Activated effector memory CD4-positive, alpha-beta T cell treated with Interleukin-2 at 50 U/mL for 16 hours (primary cell): ENCODE results near the gene SAXO1.
"Not testable (repeated sequence)": the region's sequence is repeated elsewhere in the genome, so short reads cannot be mapped to it uniquely, and the experiment has no call there.

ENCODE experiments used
- DNase-seq: peaks from one replicate; pipeline ENCODE4 v3.0.0-alpha.2; 2020

The SAXO1 gene

DNA sequence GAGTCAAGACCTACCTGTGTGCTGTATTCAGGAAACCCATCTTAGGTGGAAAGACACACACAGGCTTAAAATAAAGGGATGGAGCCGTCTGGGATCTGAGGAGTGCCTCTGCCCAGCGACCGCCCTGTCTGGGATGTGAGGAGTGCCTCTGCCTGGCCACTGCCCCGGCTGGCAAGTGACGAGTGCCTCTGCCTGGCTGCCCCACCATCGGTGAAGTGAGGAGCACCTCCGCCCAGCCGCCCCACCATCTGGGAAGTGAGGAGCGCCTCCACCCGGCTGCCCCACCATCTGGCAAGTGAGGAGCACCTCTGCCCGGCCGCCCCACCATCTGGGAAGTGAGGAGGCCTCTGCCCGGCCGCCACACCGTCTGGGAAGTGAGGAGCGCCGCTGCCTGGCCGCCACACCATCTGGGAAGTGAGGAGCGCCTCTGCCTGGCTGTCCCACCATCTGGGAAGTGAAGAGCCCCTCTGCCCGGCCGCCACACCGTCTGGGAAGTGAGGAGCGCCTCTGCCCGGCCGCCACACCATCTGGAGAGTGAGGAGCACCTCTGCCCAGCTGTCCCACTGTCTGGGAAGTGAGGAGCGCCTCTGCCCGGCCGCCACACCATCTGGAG lies 33.7 kb downstream of the SAXO1 start:
- no peak for DNase-seq

DNA sequence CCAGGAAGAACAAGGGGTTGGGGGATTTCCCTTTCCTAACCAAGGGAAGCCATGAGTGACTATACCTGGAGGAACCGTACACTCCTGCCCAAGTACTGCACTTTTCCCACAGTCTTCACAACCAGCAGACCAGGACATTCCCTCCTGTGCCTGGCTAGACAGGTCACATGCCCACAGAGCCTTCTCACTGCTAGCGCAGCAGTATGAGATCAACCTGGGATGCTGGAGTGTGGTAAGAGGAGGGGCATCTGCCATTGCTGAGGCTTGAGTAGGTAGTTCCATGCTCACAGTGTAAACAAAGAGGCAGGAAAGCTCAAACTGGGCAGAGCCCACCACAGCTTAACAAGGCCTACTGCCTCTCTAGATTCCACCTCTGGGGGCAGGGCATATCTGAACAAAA lies 35.9 kb downstream of the SAXO1 start:
- no peak for DNase-seq

DNA sequence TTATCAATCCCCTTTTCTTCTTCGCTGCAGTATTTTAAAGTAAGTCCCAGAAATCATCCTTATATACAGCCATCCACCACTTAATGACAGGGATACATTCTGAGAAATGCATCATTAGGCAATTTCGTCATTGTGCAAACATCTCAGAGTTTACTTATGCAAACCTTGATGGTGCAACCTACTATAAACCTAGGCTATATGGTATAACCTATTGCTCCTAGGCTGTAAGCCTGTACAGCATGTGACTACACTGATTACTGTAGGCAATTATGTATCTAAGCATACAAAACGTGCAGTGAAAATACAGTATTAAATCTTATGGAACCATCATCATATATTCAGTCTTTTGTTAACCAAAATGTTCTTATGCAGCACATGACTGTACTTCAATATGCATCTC lies 36.8 kb downstream of the SAXO1 start:
- DNase-seq: no peak

DNA sequence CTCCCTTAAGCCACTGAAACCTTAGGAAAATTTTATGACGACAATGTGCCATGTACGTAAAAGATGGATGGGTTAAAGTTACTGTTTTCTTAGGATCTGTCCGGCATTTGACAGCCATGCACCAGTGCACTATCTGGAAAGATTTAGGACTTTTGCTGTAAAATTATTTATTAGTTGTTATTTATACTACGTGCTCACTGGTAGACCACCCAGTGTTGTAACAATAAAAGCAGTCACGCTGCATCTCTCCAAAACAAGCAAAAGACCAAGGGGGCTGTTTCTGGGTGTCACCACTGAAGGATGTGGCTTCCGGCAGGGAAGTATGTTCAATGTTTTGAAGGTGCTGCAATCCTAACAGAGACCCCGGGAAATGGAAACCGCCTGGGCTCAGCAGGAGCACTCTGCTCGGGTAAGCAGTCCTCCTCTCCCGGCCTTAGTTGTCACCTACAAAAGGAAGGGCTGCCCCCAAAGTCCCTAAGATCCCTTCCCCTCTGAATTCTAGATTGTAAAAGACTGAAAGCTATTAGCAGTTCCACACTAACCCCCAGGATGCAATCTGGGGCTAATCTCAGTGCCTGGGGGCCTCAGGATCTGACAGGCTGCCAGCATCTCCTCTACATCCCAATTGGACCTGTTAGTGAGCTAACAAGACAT lies 38.6 kb downstream of the SAXO1 start:
- DNase-seq: no peak

DNA sequence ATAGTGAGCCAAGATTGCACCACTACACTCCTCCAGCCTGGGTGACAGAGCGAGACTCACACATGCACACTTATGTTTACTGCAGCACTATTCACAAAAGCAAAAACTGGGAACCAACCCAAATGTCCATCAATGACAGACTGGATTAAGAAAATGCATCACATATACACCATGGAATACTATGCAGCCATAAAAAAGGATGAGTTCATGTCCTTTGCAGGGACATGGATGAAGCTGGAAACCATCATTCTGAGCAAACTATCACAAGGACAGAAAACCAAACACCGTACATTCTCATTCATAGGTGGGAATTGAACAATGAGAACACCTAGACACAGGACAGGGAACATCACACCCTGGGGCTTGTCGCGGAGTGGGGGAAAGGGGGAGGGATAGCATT lies 41.8 kb downstream of the SAXO1 start:
- not testable (repeated sequence) for DNase-seq

DNA sequence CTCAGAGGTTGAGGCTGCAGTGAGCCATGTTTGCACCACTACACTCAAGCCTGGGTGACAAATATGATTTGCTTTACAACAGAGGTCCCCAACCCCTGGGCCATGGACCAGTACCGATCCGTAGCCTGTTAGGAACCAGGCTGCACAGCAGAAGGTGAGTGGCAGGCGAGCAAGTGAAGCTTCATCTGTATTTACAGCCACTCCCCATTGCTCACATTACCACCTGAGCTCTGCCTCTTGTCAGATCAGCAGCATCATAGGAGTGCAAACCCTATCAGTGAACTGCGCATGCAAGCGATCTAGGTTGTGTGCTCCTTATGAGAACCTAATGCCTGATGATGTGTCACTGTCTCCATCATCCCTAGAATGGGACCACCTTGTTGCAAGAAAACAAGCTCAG lies 42.5 kb downstream of the SAXO1 start:
- DNase-seq: no peak

DNA sequence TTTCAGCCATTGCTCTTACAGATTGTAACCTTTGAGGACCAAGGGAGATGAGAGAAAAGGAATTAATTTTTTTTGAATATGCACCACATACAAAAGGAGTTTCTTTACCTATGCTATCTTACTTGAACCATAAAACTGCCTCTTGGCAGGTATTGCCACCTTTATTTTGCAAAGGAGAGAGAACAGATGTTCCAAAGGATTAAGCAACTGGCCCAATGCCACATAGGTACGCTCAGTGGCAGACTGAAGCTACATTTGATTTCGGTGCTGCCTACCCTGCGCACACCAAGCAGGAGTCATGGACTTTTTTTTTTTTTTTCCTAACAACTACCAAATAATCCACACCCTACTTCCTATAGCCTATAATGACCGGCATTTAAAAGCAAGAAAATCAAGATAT lies 43.1 kb downstream of the SAXO1 start:
- no peak for DNase-seq

DNA sequence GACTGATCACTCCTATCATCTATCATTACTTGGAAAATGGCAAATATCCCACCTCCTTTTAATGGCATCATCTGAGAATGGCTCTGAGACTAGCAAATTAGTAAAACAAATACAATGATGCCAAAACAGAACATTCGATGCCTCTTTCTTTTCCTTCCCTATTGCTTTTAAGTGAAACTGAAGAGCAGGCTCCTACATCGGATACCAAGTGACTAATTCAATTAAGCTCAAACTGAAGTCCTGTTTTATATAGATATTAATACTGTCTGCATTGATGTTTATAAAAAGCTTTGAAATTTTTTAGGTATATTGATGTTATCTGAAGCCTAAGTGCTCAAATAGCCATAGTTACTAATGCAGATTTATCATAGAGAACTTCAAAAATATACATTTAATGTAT lies 43.9 kb downstream of the SAXO1 start:
- DNase-seq: no peak

DNA sequence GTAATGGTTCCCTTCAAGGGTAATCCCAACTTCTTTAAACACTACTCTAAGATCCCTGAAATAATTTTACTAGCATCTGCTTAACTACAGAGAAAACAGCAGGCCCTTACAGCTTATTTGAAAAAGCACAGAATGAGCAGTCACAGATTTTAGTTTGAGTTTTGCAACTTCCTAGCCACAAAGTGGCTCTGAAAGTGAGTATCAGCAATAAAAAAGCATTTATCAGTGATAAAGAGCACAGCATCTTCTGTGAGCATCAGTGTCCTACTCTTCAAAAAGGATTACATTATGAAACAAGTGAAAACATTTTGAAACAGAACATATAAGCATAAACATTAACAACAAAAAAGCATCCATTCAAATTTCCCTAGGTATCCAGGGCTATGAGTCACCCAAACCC lies 45.0 kb downstream of the SAXO1 start:
- DNase-seq: no peak

DNA sequence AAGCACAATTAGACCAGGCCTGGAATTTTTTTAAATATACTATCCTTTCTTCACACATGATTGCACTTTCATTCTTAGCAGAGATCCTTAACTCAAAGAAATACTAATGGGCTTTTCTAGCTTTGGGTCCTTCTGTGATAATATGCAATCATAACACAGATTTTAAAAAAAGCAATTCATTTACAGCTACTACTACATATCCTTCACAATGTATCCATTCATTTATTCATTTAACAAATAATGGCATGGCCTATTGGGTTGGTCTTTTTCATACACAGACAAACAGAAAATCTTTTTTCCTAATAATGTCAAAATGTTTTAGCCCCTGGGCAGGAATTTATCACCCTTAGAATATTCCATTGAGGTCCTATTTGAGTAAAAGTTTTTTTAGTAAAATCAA lies 47.0 kb downstream of the SAXO1 start:
- no peak for DNase-seq

DNA sequence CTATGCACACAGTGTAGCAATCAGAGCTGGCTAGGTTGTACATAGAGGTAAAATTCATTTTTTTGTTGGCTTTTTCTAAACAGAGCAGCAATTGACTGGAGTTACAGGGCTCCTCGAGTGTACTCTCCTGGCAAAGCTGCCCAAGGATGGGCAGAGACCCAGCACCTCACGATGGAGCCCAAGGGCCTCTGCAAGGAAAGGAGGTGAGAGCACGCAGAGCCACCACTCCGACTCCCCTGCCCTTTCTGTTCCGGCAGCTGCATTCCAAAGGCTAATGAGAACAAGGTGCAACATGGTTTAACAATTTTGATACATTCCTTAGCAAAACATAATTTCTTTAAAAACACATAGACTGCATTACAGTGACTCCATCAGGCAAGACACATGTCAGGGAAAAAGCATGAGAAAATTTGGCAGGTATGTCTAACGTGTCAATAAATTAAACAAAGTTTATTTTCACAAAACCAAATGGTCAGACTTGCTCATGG lies 47.5 kb downstream of the SAXO1 start:
- no peak for DNase-seq

DNA sequence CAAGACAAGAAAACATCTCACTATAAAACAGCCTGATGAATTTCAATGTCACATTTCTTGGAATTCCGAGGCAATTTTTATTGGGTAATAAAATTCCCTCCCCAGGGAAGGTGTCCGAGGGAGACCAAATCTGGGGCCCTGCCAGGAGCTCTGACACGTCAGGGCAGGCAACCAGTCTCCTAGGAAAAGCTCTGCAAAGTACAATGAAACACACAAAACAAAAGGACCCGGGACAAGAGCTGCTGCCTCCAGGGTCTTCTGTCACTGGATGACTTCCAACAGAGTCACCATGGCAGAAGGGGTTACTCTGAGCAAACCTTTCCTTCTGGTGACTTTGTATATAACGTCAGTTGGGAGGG lies 50.8 kb downstream of the SAXO1 start:
- no peak for DNase-seq

DNA sequence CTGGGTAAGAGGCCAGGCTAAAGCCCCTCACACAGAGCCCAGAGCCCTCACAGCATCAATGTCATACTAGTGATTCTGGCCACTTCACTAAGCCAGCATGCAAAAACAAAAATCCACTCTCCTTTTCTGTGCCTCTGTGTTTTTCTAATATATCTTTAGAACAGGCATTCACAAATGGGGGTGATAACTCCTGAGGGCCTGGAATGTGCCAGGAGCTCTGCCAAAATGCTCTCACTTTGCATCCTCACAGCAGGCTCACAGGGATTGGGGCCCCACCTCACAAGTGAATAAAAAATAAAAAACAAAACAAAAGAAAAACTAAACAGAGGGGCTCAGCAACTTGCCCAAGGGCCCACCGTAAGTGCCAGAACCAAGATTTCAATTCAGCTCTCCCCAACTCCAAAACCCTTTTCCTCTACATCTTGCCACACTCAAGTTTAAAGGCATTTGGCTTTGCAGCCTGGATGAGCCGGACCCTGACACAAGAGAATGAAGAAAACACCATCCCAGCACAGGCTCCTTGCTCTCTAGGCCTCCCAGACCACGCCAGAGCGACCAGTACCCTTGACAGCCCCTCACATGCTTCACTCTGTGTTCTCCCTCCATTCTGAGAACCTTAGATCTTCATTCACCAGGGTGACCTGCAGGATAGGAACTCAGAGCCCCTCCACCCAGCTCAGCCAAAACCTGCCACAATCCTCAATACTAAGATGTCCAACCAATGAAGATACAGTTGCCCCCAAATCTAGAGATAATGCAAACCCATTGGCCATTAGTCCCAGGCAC lies 51.3 kb downstream of the SAXO1 start:
- DNase-seq: no peak

DNA sequence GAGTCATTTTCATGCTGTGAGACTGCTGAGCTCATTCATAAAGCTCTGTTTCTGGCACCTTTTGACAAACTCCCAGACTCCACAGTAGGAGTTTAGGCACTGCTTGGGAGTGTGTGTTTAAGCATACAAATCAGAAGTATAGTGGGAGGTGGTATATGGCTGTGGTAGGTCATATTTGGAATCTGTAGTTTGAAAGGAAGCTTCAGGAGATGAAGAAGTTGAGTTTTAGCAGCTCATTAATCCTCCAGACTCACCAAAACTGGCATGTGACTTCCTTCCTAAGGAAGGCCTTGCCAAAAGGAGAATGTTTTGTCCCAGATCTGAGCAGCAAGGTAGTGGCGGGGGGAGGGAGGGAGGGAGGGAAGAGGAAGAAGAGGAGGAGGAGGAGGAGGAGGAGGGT lies 52.8 kb downstream of the SAXO1 start:
- DNase-seq: no peak

DNA sequence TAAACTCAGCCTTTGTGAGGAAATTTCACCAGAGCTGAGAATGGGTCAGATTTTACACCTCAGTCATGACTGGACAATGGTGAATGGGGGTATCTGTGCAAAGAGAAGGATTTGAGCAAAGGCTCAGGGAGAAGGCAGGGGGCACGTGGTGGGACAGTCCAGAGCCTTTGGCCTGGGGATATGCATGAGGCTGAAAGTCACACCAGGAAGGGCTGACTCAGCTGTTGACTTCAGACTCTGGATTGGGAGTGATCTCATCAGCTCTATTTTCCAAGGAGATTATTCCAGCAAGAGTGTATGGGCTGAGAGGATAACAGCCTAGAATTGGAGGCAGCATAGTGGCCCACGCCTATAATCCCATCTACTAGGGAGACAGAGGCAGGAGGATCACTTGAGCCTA lies 53.6 kb downstream of the SAXO1 start:
- no peak for DNase-seq

DNA sequence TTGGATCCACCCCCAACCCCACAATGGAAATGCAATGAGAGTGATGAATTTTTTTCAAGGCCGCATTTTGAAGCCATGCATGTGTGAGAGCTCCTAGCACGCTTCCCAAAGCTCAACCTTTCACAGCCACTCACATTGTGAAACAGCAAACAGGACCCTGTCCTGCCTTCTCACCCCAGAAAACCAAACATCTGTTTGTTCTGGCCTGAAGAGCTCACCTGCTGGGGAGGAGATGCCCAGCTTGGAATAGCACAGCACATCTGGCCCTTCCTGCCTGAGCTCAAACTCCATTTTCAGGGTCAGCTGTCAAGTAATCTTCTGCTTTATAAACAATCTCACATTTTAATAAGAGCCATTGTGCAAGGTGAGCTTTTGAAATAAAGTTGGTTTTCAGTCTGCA lies 54.8 kb downstream of the SAXO1 start:
- no peak for DNase-seq

DNA sequence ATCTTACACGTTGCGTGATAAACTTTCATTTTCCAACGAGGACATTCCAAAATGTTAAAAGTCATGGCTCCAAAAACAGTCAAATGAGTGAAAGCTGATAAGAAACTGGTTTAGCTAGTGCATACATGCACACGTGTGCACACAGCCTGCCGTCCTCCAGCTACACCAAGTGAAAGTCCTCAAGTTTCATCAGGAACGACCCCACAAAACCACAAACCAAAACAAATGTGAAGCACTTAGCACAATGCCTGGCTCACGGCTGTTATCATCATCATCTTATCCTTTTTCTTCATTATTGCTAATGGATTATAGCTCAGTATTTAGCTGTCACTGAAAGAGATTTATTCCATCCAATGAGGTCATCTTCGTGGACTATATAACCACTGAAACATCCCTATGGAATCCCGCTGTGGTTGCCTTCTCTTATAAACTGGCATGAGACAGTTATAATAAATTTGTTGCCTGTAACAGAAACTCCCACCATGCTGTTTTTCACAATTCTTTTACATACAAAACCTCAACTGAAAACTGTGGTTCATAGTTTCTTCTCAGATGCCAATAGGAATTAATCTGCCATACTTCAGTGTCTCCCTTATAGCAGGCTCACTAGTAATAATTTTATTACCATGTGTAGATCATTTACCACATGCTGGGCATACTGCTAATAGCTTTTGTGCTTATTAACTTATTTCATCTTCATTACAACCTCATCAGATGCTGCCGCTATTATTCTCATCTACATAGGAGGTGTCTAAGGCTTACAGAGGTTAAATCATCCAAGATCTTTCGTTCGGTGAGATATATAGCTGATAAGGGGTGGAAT lies 56.1 kb downstream of the SAXO1 start:
- DNase-seq: no peak

DNA sequence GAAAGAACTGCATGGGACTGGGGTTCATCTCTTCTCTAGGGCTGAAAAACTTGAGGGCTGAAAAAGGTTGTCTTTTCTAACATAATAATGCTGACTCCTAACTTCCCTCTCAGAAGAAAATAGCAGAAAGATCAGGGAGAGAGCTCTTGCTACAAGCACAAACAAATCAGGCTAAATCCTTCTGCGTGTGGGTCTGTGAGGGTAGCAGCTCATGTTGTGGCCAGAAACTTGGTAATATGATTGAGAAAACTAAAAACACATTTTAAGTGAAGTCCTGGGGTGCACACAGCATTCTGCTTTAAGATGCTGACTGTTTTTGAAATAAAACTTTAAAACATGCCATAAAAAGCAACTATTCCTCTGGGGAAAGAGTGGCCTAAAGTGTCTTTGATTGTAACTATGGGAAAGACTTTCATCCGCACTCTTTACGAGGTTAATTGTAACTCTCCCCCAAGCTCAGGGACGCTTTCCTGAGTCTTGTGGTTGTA lies 56.7 kb downstream of the SAXO1 start:
- no peak for DNase-seq

DNA sequence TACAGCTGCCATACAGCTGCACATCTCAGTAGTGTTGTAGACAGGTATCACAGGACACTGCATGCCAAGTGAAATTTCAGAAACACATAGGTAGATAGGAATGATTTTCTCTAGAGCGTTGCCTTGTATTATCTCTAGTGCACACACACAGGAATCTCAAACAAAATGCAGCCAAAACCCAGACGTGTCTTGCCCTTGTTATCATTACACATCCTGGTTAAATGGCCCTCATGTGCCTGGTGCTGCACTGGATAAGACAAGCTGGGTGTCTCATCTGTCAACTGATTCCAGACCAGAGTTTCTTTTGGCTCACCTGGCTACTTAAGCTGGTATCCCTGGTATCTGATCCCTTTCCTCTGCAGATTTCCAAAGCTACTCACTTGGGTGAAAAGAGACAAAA lies 59.7 kb downstream of the SAXO1 start:
- no peak for DNase-seq

DNA sequence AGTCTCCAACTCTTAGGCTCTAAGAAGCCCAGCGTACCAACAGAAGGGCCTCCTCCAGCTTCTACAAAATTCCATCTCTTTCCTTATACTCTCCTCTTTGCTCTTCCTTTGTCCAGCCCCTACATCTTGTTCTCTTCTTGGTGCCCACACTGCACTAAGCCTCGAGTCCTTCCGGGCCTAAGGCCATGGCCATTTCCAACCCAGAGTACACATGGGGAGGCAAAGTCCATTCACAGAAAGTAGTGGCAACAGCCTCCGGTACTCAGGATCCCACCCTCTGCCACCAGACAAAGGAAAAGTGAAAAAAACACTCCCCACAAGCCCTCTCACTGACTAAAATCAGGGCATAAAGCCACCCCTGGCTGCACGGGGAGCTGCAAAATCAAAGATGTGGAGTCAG lies 60.3 kb downstream of the SAXO1 start:
- DNase-seq: no peak

DNA sequence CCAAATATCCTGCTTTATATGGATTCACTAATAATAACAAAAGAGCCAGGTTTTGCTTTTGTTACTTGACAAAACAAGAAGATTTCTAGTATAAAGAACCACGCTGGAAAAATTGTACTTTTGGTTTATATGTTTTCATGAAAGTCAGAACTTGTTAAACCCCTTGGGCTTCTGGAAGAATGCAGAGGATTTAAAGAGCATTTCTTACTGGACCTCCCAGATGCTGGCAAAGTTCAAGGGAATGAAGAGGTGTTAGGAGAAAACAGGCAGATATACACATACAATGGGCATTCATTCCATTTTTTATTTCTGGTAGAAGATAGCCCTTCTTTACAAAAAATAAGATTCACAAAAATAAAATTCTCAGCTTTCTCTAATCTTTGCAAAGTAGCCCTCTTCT lies 61.1 kb downstream of the SAXO1 start:
- no peak for DNase-seq

DNA sequence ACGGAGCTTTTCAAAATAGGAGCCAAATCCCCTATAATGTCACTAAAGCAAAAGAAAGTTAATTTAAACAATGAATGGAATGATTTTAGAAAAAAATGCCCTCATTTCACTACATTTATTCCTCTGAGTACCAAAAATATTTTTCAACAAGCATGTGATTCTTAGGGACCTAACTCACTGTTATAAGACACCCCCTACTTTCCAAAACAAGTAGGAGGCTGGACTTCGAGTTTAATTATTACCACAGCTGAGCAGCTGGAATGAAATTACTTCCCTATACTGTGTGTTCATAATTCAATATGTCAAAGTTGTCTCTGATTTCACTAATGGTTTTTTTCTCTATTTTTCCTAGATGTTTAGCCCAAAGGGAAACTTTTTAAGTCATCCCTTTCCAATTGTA lies 61.6 kb downstream of the SAXO1 start:
- no peak for DNase-seq

DNA sequence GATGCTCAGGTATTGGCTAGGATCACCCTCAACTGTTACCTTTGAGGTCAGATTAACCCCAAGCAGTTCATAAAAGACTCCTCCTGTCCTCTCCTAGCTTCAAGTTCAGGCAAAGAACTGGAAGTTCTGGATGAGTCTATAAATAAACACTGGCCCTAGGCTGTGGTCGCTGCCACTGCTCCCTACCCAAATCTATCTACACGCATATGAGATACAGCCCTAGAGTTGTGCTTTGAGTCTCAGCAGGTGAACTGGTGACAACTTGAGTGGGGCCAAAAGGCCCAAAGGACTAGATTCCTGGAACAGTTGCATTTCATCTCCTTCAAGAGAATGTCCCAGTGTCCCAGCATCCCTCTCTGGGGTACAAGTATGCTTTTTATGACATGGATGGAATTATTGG lies 62.6 kb downstream of the SAXO1 start:
- DNase-seq: no peak
